GM13976 (cell line): ENCODE results near the gene SPRYD4.

Experiments
- DNase-seq: peaks from one replicate; pipeline ENCODE4 v3.0.0; 2012; ENCODE audit warnings: low spot score
- in situ Hi-C: fragments of 300-500 bp; cut with MboI; formaldehyde crosslinking; loops from one replicate; pipeline ENCODE4 v1.12.0; 2022; ENCODE audit warnings: low sequenced_read_pairs, mixed read lengths, inconsistent platforms; ENCODE audit not compliant: unreplicated experiment
- TF ChIP-seq, protein P1 (sequence below): IDR thresholded peaks from 2 replicates; pipeline ENCODE4 v1.5.1; 2012; ENCODE audit warnings: borderline replicate concordance, mild to moderate bottlenecking; ENCODE audit not compliant: insufficient read depth; ENCODE audit errors: extremely low read depth, missing control alignments, control extremely low read depth

Gene SPRYD4

DNA sequence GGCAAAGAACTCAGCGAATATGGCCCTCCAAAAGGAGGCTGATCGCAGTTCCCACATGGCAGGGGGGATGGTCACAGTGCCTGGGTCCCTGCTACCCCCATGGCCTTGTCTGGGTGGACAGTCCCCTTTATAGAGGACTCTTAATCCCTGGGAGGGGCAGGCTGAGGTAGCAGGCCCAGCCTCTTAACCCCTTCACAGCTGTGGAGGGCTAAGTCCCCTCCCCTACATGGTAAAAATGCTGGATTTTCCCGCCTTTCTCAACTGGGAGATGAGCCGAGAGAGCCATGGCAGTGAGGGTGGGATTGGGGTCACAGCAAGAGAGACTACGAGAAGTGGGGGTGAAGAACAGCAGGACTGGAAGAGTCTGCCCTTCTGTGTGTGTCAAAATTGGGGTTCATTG lies 13.8 kb upstream of the SPRYD4 start, which contains the start of gene MIP:
Gene MIP, minus strand, starts transcription at position 101 of the 400 bp plus-strand sequence. Its CDS starts 44 bp downstream, at position 57.
- TF ChIP-seq, protein P1, sequence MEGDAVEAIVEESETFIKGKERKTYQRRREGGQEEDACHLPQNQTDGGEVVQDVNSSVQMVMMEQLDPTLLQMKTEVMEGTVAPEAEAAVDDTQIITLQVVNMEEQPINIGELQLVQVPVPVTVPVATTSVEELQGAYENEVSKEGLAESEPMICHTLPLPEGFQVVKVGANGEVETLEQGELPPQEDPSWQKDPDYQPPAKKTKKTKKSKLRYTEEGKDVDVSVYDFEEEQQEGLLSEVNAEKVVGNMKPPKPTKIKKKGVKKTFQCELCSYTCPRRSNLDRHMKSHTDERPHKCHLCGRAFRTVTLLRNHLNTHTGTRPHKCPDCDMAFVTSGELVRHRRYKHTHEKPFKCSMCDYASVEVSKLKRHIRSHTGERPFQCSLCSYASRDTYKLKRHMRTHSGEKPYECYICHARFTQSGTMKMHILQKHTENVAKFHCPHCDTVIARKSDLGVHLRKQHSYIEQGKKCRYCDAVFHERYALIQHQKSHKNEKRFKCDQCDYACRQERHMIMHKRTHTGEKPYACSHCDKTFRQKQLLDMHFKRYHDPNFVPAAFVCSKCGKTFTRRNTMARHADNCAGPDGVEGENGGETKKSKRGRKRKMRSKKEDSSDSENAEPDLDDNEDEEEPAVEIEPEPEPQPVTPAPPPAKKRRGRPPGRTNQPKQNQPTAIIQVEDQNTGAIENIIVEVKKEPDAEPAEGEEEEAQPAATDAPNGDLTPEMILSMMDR = no peak
- in situ Hi-C loops = loop anchor here (25.0 kb wide), 1 partner anchor 242 kb away; the partner anchor contains the start of genes NABP2 and RNF41
- no peak for DNase-seq

DNA sequence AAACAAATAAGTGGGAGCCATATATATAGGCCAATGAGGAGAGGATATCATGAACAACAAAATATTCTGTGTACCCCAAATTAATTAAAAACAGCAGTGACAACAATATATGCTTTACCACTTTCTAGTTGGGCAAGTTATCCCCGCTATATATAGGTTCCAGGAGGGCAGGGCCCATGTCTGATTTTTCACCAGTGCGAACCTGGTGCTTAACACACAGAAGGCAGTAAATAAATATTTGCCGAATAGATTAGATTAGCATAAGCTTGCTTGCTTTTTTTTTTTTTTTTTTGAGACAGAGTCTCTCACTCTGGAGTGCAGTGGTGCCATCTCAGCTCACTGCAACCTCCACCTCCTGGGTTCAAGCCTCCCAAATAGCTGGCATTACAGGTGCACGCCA lies 10.6 kb upstream of the SPRYD4 start:
- DNase-seq = no peak
- in situ Hi-C loops = loop anchor here (25.0 kb wide), 1 partner anchor 246 kb away; the partner anchor contains the start of genes NABP2 and RNF41
- TF ChIP-seq, protein P1 = no peak

DNA sequence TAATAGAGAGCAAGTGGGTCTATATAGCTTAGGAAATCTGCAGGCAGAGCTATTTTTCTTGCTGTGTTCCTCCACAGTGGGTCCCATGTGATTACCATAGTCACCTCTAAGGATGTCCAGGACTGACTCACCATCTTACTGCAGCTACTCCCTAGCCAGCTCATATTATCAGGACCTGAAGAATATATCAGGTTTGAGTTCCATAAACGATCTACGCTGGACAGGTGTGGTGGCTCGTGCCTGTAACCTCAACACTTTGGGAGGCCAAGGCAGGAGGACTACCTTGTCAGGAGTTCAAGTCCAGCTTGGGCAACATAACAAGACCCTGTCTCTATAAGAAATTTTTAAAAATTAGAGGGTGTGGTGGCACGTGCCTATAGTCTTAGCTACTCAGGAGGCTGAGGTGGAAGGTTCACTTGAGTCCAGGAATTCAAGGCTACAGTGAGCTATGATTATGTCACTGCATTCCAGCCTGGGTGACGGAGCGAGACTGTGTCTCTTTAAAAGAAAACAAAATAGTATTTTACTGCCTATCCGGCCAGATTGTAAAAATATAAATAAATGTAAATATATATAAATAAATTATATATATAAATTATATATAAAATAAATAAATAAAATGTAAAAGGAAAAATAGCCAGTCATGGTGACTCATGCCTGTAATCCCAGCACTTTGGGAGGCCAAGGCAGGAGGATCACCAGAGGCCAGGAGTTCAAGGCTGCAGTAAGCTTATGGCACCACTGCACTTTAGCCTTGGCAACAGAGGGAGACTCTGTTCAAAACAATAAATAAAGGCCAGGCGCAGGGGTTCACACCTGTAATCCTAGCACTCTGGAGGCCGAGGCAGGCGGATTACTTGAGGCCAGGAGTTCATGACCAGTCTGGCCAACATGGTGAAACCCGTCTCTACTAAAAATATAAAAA lies 6.9 kb upstream of the SPRYD4 start:
- no peak for DNase-seq
- TF ChIP-seq, protein P1 = no peak
- in situ Hi-C loops = loop anchor here (10.0 to 25.0 kb wide), 2 partner anchors 147 to 249 kb away; partner anchors contain the start of genes CNPY2, NABP2 and RNF41

DNA sequence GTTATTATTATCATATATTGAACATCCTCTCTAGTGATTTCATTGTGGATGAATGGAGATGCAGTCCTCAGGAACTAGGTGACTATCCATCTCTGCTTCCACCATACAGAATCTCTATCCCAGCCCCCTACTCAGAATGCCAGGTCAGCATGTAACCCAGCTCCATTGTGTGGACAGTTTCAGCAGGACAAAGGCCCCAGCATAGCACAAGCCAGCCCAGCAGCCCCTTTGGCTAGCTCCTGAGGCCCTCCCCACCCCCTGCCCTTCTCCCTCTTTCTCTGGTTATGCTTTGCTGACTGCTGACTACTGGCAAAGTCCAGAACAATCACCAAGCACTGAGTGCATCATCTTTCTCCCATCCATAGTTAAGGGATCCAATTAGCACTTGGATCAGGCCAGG lies 5.8 kb upstream of the SPRYD4 start:
- in situ Hi-C loops = loop anchor here (10.0 to 25.0 kb wide), 2 partner anchors 148 to 250 kb away; partner anchors contain the start of genes CNPY2, NABP2 and RNF41
- TF ChIP-seq, protein P1 = no peak
- no peak for DNase-seq

DNA sequence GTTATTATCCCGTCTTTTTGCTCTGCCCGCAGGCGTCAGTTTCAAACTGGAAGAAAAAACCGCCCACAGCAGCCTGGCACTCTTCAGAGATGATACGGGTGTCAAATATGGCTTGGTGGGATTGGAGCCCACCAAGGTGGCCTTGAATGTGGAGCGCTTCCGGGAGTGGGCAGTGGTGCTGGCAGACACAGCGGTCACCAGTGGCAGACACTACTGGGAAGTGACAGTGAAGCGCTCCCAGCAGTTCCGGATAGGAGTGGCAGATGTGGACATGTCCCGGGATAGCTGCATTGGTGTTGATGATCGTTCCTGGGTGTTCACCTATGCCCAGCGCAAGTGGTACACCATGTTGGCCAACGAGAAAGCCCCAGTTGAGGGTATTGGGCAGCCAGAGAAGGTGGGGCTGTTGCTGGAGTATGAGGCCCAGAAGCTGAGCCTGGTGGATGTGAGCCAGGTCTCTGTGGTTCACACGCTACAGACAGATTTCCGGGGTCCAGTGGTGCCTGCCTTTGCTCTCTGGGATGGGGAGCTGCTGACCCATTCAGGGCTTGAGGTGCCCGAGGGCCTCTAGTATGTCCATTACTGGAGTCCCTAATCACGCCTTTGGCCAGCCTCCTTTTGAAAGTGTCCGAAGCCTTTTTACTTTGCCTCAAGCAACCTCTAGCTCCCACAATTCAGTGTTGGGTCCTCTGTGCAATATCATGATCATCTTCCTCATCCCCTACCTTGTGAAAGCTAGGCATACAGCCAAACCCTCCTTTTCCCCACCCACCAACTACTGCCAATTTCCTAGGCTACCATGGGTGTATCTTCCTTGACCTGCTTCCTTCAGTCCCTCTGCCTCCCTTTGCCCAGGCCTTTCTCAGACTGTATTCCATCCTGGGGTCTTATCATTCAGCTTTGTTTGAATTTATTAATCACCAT lies 891 bp downstream of the SPRYD4 start:
- DNase-seq = no peak

More for the DNA sequence above, 891 bp downstream of the SPRYD4 start:
- TF ChIP-seq, protein P1 = no peak
- in situ Hi-C loops = loop anchor here (10.0 to 25.0 kb wide), 2 partner anchors 154 to 257 kb away; partner anchors contain the start of genes CNPY2, NABP2 and RNF41
